Measurements from ENCODE around the gene DACH1. TPM values are rescaled to one million over a fixed set of nuclear protein-coding genes. Genes with fewer than 3 reads are reported as not detected.

Gene DACH1
- total RNA-seq, 1 experiment from 2014 or later = not detected

GRCh38 chr13:71634602-71635443 is 232.2 kb downstream of the DACH1 start:
- Histone ChIP-seq H4K20me1 (ENCODE audit: insufficient read depth) (no peaks in the 10 kb centered on the region), H3K36me3 (ENCODE audit: control insufficient read depth in 1 of 2, insufficient read depth in 2 of 2, low read length in 2 of 2) (no peaks in the 10 kb centered on the region), H3K27ac (ENCODE audit: low read depth, low read length) (no peak overlapping the region), H3K4me2 (ENCODE audit: low read length) (no peak overlapping the region), H3K4me1 (ENCODE audit: control insufficient read depth in 1 of 2, insufficient read depth in 2 of 2, low read length in 2 of 2) (no peaks in the 10 kb centered on the region), H3K79me2 (ENCODE audit: insufficient read depth, low read length) (no peaks in the 10 kb centered on the region), H3K9me2 (ENCODE audit: insufficient read depth) (no peaks in the 10 kb centered on the region), H3K27me3 (ENCODE audit: insufficient read depth, low read length) (no peaks in the 10 kb centered on the region), H2AFZ (ENCODE audit: low read depth, low read length, poor library complexity, severe bottlenecking) (no peak overlapping the region), H3K4me3 (replicated peaks in 1 of 2; ENCODE audit: low read depth in 1 of 2, low read length in 2 of 2) (no peak overlapping the region), H3K9me3 (ENCODE audit: control insufficient read depth in 1 of 2, insufficient read depth in 1 of 2, low read depth in 1 of 2, low read length in 2 of 2) (no peaks in the 10 kb centered on the region), H3K9ac (ENCODE audit: low read length) (no peak overlapping the region)
- TF ChIP-seq POLR2A (IDR thresholded peaks at IDR 0.05; ENCODE audit: borderline replicate concordance, extremely low read depth, insufficient read depth, insufficient read length) (no peak), ZBTB33 (IDR thresholded peaks at IDR 0.05; ENCODE audit: extremely low read depth, insufficient replicate concordance, low read length) (no peak), SRF (IDR thresholded peaks at IDR 0.05; ENCODE audit: low read depth) (no peak), FOSL1 (IDR thresholded peaks at IDR 0.05; ENCODE audit: low read depth) (no peak), ZNF274 (IDR thresholded peaks at IDR 0.05; ENCODE audit: low read depth, low read length) (no peak), YY1 (IDR thresholded peaks at IDR 0.05; ENCODE audit: extremely low read depth, insufficient replicate concordance, low read depth, low read length) (no peak), TCF7L2 (IDR thresholded peaks at IDR 0.05; ENCODE audit: borderline replicate concordance, extremely low read depth, insufficient read depth, insufficient read length) (no peak), REST (IDR thresholded peaks at IDR 0.05; ENCODE audit: low read depth) (no peak)
- no peak for DNase-seq (ENCODE audit: low read depth, low spot score)
- no TSS peak for BruUV-seq (replicated peaks)
- intact Hi-C loops (cut with micrococcal nuclease) = no loop called here
- RAD21 ChIA-PET (ENCODE audit: low non-redundant PET in 1 of 2, low total read pairs in 2 of 2, uncharacterized antibody in 2 of 2, unreplicated experiment in 2 of 2) = no interaction called here
- CTCF ChIA-PET = no interaction called here
- POLR2A ChIA-PET = no interaction called here
- no peak for ATAC-seq

Measured in HCT116 (cell line).